Lower leg skin (tissue), 3 donors: ENCODE results near the gene GNAZ.

Source experiments
- CTCF ChIP-seq, 3 donors: fragments of 450-650 bp; IDR thresholded peaks; one replicate each; pipeline ENCODE4 v1.5.1; 2016; ENCODE audit warnings: antibody characterized with exemption in 3 of 3, mild to moderate bottlenecking in 3 of 3, moderate library complexity in 2 of 3
- POLR2A ChIP-seq, 2 donors: fragments of 450-650 bp; IDR thresholded peaks; one replicate each; pipeline ENCODE4 v1.6.1; 2016 to 2017; ENCODE audit warnings: antibody characterized with exemption in 2 of 2, mild to moderate bottlenecking in 1 of 2, moderate library complexity in 1 of 2

- TF ChIP-seq CTCF (IDR thresholded peaks at IDR 0.05) = no peak
- no peak for TF ChIP-seq POLR2A (IDR thresholded peaks at IDR 0.05)
Observed at GRCh38 chr22:23149743-23150238, 79.5 kb downstream of the GNAZ start.
